Gastrocnemius medialis (tissue), 4 donors: ENCODE measurements around the gene PCED1B. TPM values are rescaled to one million over a fixed set of nuclear protein-coding genes. Genes with fewer than 3 reads are reported as not detected.

Experiments
- ATAC-seq, 2 donors: fragments of 150-250 bp; one replicate each; pipeline ENCODE4 v1.9.1; 2016
- DNase-seq, 2 donors: peaks; one replicate each; pipeline ENCODE4 v3.0.0-alpha.2; 2019
- H3K27ac ChIP-seq, 4 donors: fragments of 200-600 bp; sonication (generic); 1 replicate in 1 of 4; 2 replicates in 3 of 4; pipeline ENCODE4 v1.5.1; 2016 to 2018; ENCODE audit warnings: mild to moderate bottlenecking in 2 of 4, moderate library complexity in 1 of 4
- H3K27me3 ChIP-seq, 3 donors: fragments of 200-600 bp; sonication (generic) in 2 of 3; 1 replicate in 1 of 3; 2 replicates in 2 of 3; pipeline versions ENCODE4 v1.5.1 to v1.6.0; 2016 to 2019; ENCODE audit warnings: mild to moderate bottlenecking in 1 of 3, moderate library complexity in 1 of 3
- H3K36me3 ChIP-seq, 2 donors: fragments of 200-600 bp; sonication (generic) in 1 of 2; one replicate each; pipeline ENCODE4 v1.5.1; 2017 to 2018
- H3K4me1 ChIP-seq, 2 donors: fragments of 200-600 bp; sonication (generic) in 1 of 2; one replicate each; pipeline ENCODE4 v1.5.1; 2016 to 2017; ENCODE audit warnings: mild to moderate bottlenecking in 2 of 2
- H3K4me3 ChIP-seq, 4 donors: fragments of 200-600 bp; sonication (generic) in 3 of 4; 1 replicate in 1 of 4; 2 replicates in 3 of 4; pipeline ENCODE4 v1.5.1; 2016 to 2019; ENCODE audit warnings: mild to moderate bottlenecking in 2 of 4
- H3K9me3 ChIP-seq, 3 donors: fragments of 200-600 bp; sonication (generic) in 2 of 3; 1 replicate in 1 of 3; 2 replicates in 2 of 3; pipeline ENCODE4 v1.5.1; 2016 to 2019
- CTCF ChIP-seq, 5 experiments: fragments of 450-650 bp in 3 of 5; fragments of 200-600 bp in 2 of 5; sonication (generic) in 2 of 5; IDR thresholded peaks in 4 of 5; conservative IDR thresholded peaks in 1 of 5; 1 replicate in 4 of 5; 2 replicates in 1 of 5; pipeline ENCODE4 v1.5.1; 2016 to 2019; ENCODE audit warnings: antibody characterized with exemption in 5 of 5, mild to moderate bottlenecking in 3 of 5, moderate library complexity in 3 of 5
- POLR2A ChIP-seq, 2 donors: fragments of 450-650 bp; IDR thresholded peaks; one replicate each; pipeline ENCODE4 v1.6.1; 2017; ENCODE audit warnings: antibody characterized with exemption in 2 of 2, mild to moderate bottlenecking in 2 of 2, moderate library complexity in 2 of 2
- in situ Hi-C, 4 donors: fragments of 200-750 bp; cut with MboI; loops; one replicate each; pipeline versions ENCODE4 v1.15.0 to v1.8.0; 2017; ENCODE audit warnings: low sequenced_read_pairs in 4 of 4
- intact Hi-C: fragments of 100-400 bp; cut with DNase I; formaldehyde crosslinking; loops from one replicate; pipeline ENCODE4 v1.15.1; 2023; ENCODE audit warnings: low total_unique reads
- total RNA-seq, 4 donors: library from RNA; depleted of rRNA; stranded (reverse); fragments of >200 nt; gene quantifications; one replicate each; pipeline versions ENCODE4 v1.1.0 to v1.2.3, GENCODE V29; 2016

PCED1B gene
- total RNA-seq, 4 donors from 2014 or later: 0.36 to 0.55 (median 0.47) TPM; not detected in 1

DNA sequence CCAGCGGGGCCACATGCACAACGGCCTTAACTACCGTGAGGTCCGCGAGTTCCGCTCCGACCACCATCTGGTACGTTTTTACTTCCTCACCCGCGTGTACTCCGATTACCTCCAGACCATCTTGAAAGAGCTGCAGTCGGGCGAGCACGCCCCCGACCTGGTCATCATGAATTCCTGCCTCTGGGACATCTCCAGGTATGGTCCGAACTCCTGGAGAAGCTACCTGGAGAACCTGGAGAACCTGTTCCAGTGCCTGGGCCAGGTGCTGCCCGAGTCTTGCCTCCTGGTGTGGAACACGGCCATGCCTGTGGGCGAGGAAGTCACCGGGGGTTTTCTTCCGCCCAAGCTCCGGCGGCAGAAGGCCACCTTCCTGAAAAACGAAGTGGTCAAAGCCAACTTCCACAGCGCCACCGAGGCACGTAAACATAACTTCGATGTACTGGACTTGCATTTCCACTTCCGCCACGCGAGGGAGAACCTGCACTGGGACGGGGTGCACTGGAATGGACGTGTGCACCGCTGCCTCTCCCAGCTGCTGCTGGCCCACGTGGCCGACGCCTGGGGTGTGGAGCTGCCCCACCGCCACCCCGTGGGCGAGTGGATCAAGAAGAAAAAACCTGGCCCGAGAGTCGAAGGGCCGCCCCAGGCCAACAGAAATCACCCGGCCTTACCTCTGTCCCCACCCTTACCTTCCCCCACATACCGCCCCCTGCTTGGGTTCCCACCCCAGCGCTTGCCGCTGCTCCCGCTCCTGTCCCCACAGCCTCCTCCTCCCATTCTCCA lies 156.0 kb downstream of the PCED1B start:
- no peaks in the 10 kb centered on the region for H3K27me3 ChIP-seq
- H3K4me3 ChIP-seq: no peak overlapping the region
- intact Hi-C loops: no loop called here
- H3K9me3 ChIP-seq: no peaks in the 10 kb centered on the region
- no peaks in the 10 kb centered on the region for H3K4me1 ChIP-seq
- in situ Hi-C loops: no loop called here
- no peak for ATAC-seq
- no peak for DNase-seq
- no peaks in the 10 kb centered on the region for H3K36me3 ChIP-seq
- no peak for TF ChIP-seq CTCF (IDR thresholded peaks at IDR 0.05 in 4 of 5, conservative IDR thresholded peaks at IDR 0.05 in 1 of 5)
- no peak for TF ChIP-seq POLR2A (IDR thresholded peaks at IDR 0.05)
- H3K27ac ChIP-seq: no peak overlapping the region

DNA sequence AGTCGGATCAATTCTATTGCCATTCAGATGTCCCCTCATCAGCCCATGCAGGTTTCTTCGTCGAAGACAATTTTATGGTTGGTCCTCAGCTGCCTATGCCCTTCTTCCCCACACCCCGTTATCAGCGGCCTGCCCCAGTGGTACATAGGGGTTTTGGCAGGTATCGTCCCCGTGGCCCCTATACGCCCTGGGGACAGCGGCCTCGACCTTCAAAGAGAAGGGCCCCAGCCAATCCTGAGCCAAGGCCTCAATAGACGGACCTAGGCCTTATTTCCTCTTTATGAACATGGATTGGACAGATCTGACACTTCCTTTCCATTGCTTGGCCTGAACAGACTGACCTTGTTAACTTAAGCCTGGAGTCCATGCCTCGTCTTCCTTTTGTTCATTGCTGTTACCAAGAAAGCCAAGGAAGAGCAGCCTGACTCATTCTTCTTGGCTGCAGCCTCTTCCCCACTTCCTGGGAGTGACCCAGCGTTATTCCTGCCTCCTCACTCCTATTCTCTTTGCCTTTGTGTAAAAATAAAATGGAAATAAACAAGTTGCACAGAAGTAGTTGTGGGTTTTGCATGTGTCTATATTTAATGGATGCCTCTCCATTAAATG lies 156.8 kb downstream of the PCED1B start:
- no peak overlapping the region for H3K27ac ChIP-seq
- no peak for ATAC-seq

DNA sequence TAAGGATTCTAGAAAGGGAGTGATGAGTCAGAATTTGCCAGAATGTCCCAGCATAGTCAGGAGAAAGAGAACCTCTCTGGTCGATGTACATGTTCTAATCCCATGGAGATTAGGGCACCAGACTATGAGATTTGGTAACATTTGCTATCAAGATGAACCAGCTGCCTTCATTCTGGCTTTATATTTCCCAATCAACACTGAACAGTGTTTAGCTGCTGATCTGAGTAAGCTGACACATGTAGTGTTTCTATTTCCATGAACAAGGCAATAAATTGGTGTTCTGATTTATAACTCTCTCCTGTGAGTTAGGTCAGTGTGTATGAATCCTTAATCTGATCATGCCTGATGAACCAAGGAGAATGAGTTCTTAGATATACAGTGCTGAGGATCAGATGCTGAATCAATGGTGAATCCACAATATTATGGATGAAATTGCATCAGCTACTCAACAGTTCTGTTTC lies 158.4 kb downstream of the PCED1B start:
- H3K27me3 ChIP-seq: no peaks in the 10 kb centered on the region
- H3K4me3 ChIP-seq: no peak overlapping the region
- no peak overlapping the region for H3K27ac ChIP-seq
- TF ChIP-seq POLR2A (IDR thresholded peaks at IDR 0.05) (no peak), CTCF (IDR thresholded peaks at IDR 0.05 in 4 of 5, conservative IDR thresholded peaks at IDR 0.05 in 1 of 5) (no peak)
- H3K4me1 ChIP-seq: no peaks in the 10 kb centered on the region
- H3K9me3 ChIP-seq: no peaks in the 10 kb centered on the region
- no peaks in the 10 kb centered on the region for H3K36me3 ChIP-seq
- no peak for DNase-seq
- intact Hi-C loops: no loop called here
- no peak for ATAC-seq
- in situ Hi-C loops: no loop called here

More for the DNA sequence above, 156.8 kb downstream of the PCED1B start:
- no peaks in the 10 kb centered on the region for H3K9me3 ChIP-seq
- H3K4me3 ChIP-seq: no peak overlapping the region
- intact Hi-C loops: no loop called here
- in situ Hi-C loops: no loop called here
- H3K36me3 ChIP-seq: no peaks in the 10 kb centered on the region
- TF ChIP-seq POLR2A (IDR thresholded peaks at IDR 0.05) (no peak), CTCF (IDR thresholded peaks at IDR 0.05 in 4 of 5, conservative IDR thresholded peaks at IDR 0.05 in 1 of 5) (no peak)
- DNase-seq: no peak
- H3K4me1 ChIP-seq: no peaks in the 10 kb centered on the region
- H3K27me3 ChIP-seq: no peaks in the 10 kb centered on the region

GRCh38 chr12:47238669-47239114 lies 159.3 kb downstream of the PCED1B start:
- Histone ChIP-seq H3K27ac (no peak overlapping the region), H3K27me3 (no peaks in the 10 kb centered on the region), H3K4me3 (no peak overlapping the region), H3K9me3 (no peaks in the 10 kb centered on the region), H3K36me3 (no peaks in the 10 kb centered on the region), H3K4me1 (no peaks in the 10 kb centered on the region)
- in situ Hi-C loops (no loop called here), intact Hi-C loops (no loop called here)
- TF ChIP-seq POLR2A (IDR thresholded peaks at IDR 0.05): no peak
- DNase-seq (no peak), ATAC-seq (no peak)

DNA sequence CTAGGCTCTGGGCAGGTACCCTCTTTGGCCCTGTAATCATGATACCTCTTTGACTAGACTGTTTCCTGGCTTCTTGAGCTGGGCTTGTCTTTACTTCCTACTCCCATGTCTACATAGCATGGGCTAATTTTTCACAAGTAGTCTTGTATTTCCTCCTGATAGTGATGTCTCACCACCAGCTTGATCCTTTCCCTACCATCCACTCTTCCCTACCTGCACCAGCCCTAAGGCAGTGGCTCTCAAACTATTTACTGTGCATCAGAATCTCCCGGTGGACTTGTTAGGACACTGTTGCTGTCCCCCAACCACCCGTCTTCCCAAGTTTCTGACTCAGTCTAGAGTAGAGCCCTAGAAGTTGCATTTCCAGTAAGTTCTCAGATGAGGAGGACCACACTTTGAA lies 163.0 kb downstream of the PCED1B start:
- in situ Hi-C loops: no loop called here
- H3K9me3 ChIP-seq: no peaks in the 10 kb centered on the region
- ATAC-seq (no peak), DNase-seq (no peak)
- TF ChIP-seq CTCF (IDR thresholded peaks at IDR 0.05 in 4 of 5, conservative IDR thresholded peaks at IDR 0.05 in 1 of 5) (no peak), POLR2A (IDR thresholded peaks at IDR 0.05) (no peak)
- H3K27me3 ChIP-seq: no peaks in the 10 kb centered on the region
- intact Hi-C loops: no loop called here
- H3K4me3 ChIP-seq: no peak overlapping the region
- no peak overlapping the region for H3K27ac ChIP-seq
- no peaks in the 10 kb centered on the region for H3K36me3 ChIP-seq
- H3K4me1 ChIP-seq: no peaks in the 10 kb centered on the region
